Uterus (tissue), 4 donors: ENCODE data around the gene MCU. TPM values are rescaled to one million over a fixed set of nuclear protein-coding genes. Genes with fewer than 3 reads are reported as not detected.

ENCODE experiments used
- DNase-seq, 2 donors: peaks; one replicate each; pipeline ENCODE4 v3.0.0-alpha.2; 2019 to 2020
- H3K27ac ChIP-seq, 2 donors: fragments of 200-600 bp; sonication (generic); 1 replicate in 1 of 2; 2 replicates in 1 of 2; pipeline ENCODE4 v1.5.1; 2016 to 2018
- H3K27me3 ChIP-seq, 2 donors: fragments of 200-600 bp; sonication (generic); one replicate each; pipeline ENCODE4 v1.5.1; 2018 to 2019; ENCODE audit warnings: control low read depth in 1 of 2
- H3K36me3 ChIP-seq, 2 donors: fragments of 200-600 bp; sonication (generic); one replicate each; pipeline ENCODE4 v1.5.1; 2019; ENCODE audit warnings: control low read depth in 1 of 2
- H3K4me1 ChIP-seq, 2 donors: fragments of 200-600 bp; sonication (generic); one replicate each; pipeline ENCODE4 v1.5.1; 2018 to 2019; ENCODE audit warnings: control low read depth in 1 of 2
- H3K4me3 ChIP-seq, 2 donors: fragments of 200-600 bp; sonication (generic); 1 replicate in 1 of 2; 2 replicates in 1 of 2; pipeline ENCODE4 v1.5.1; 2018 to 2019; ENCODE audit warnings: mild to moderate bottlenecking in 1 of 2
- H3K9me3 ChIP-seq, 2 donors: fragments of 200-600 bp; sonication (generic); one replicate each; pipeline ENCODE4 v1.5.1; 2019; ENCODE audit warnings: control low read depth in 1 of 2
- CTCF ChIP-seq, 4 experiments: fragments of 200-600 bp in 2 of 4; fragments of 450-650 bp in 2 of 4; sonication (generic) in 2 of 4; IDR thresholded peaks; one replicate each; pipeline ENCODE4 v1.5.1; 2016 to 2019; ENCODE audit warnings: antibody characterized with exemption in 4 of 4, mild to moderate bottlenecking in 2 of 4, moderate library complexity in 1 of 4
- POLR2A ChIP-seq, 2 donors: fragments of 450-650 bp; IDR thresholded peaks; one replicate each; pipeline ENCODE4 v1.6.1; 2016; ENCODE audit warnings: antibody characterized with exemption in 2 of 2, mild to moderate bottlenecking in 1 of 2, moderate library complexity in 1 of 2
- intact Hi-C: fragments of 100-400 bp; cut with DNase I; formaldehyde crosslinking; loops from one replicate; pipeline ENCODE4 v1.15.1; 2023; ENCODE audit warnings: low total_unique reads
- total RNA-seq, 4 donors: library from RNA; depleted of rRNA in 3 of 4; stranded (reverse); fragments of >200 nt in 3 of 4; gene quantifications; one replicate each; pipeline versions ENCODE4 v1.1.0 to v1.2.4, GENCODE V29; 2014 to 2023
- donor health status: DM: yes; HTN: yes; CAD: no.

MCU gene
- total RNA-seq, 4 donors from 2014 or later = 13.2 to 35.8 (median 24.6) TPM

- no peak for DNase-seq
- H3K9me3 ChIP-seq = no peaks in the 10 kb centered on the region
- H3K36me3 ChIP-seq = no peaks in the 10 kb centered on the region
- no peak overlapping the region for H3K4me3 ChIP-seq
- H3K27ac ChIP-seq = peak overlapping the region; percentile 32 to 61
- no peaks in the 10 kb centered on the region for H3K27me3 ChIP-seq
- intact Hi-C loops = no loop called here
- no peak for TF ChIP-seq CTCF (IDR thresholded peaks at IDR 0.05)
- no peak for TF ChIP-seq POLR2A (IDR thresholded peaks at IDR 0.05)
- H3K4me1 ChIP-seq = no peaks in the 10 kb centered on the region
These were observed 54.8 kb downstream of the MCU start for GRCh38 chr10:72746426-72747363.

GRCh38 chr10:72747521-72747920 lies 55.6 kb downstream of the MCU start:
- H3K36me3 ChIP-seq = no peaks in the 10 kb centered on the region
- TF ChIP-seq CTCF (IDR thresholded peaks at IDR 0.05) (no peak), POLR2A (IDR thresholded peaks at IDR 0.05) (no peak)
- no peaks in the 10 kb centered on the region for H3K4me1 ChIP-seq
- H3K27ac ChIP-seq = peak overlapping the region; percentile 32 to 61
- no peak for DNase-seq
- intact Hi-C loops = no loop called here
- H3K9me3 ChIP-seq = no peaks in the 10 kb centered on the region
- no peaks in the 10 kb centered on the region for H3K27me3 ChIP-seq
- no peak overlapping the region for H3K4me3 ChIP-seq

GRCh38 chr10:72753760-72754231 lies 61.9 kb downstream of the MCU start:
- H3K36me3 ChIP-seq = no peaks in the 10 kb centered on the region

GRCh38 chr10:72754275-72755032 lies 62.5 kb downstream of the MCU start:
- H3K4me1 ChIP-seq = no peaks in the 10 kb centered on the region
- H3K9me3 ChIP-seq = no peaks in the 10 kb centered on the region
- DNase-seq = no peak
- no peaks in the 10 kb centered on the region for H3K36me3 ChIP-seq
- intact Hi-C loops = no loop called here
- H3K27ac ChIP-seq = no peak overlapping the region
- no peaks in the 10 kb centered on the region for H3K27me3 ChIP-seq
- TF ChIP-seq CTCF (IDR thresholded peaks at IDR 0.05) = no peak
- TF ChIP-seq POLR2A (IDR thresholded peaks at IDR 0.05) = no peak
- no peak overlapping the region for H3K4me3 ChIP-seq

More at GRCh38 chr10:72753760-72754231, 61.9 kb downstream of the MCU start:
- no peak for DNase-seq
- Histone ChIP-seq H3K4me1 (no peaks in the 10 kb centered on the region), H3K27me3 (no peaks in the 10 kb centered on the region), H3K4me3 (no peak overlapping the region), H3K27ac (no peak overlapping the region), H3K9me3 (no peaks in the 10 kb centered on the region)
- TF ChIP-seq POLR2A (IDR thresholded peaks at IDR 0.05) (no peak), CTCF (IDR thresholded peaks at IDR 0.05) (no peak)
- intact Hi-C loops = no loop called here
